ENCODE measurements around the gene FRMD4B. TPM values are rescaled to one million over a fixed set of nuclear protein-coding genes. Genes with fewer than 3 reads are reported as not detected.

Gene FRMD4B
- total RNA-seq, 2 experiments from 2014 or later: not detected

- TF ChIP-seq EZH2phosphoT487 (IDR thresholded peaks at IDR 0.05; ENCODE audit: borderline replicate concordance, low read depth, low read length) (no peak), CTCF (conservative IDR thresholded peaks at IDR 0.05; ENCODE audit: low read length) (no peak)
- H3K36me3 ChIP-seq (ENCODE audit: insufficient read depth, low read length): no peaks in the 10 kb centered on the region
- CTCF ChIA-PET (ENCODE audit: unreplicated experiment): no interaction called here
- no peaks in the 10 kb centered on the region for H3K9me2 ChIP-seq (ENCODE audit: insufficient read depth, low read length)
- intact Hi-C loops (cut with micrococcal nuclease; ENCODE audit: unreplicated experiment): no loop called here
- DNase-seq (ENCODE audit: low spot score): no peak
- no peak overlapping the region for H3K4me2 ChIP-seq (ENCODE audit: low read length)
- BruUV-seq (replicated peaks): no TSS peak
- H3K4me1 ChIP-seq (ENCODE audit: insufficient read depth, low read length, poor library complexity, severe bottlenecking): no peaks in the 10 kb centered on the region
- H2AFZ ChIP-seq (ENCODE audit: low read length): no peak overlapping the region
- H4K20me1 ChIP-seq (ENCODE audit: insufficient read depth, low read length): no peaks in the 10 kb centered on the region
- no peak overlapping the region for H3K4me3 ChIP-seq (ENCODE audit: low read depth, low read length, poor library complexity, severe bottlenecking)
- no peak overlapping the region for H3K27ac ChIP-seq (ENCODE audit: low read depth, low read length, poor library complexity, severe bottlenecking)
- no peaks in the 10 kb centered on the region for H3K9me3 ChIP-seq (ENCODE audit: low read length)
- POLR2A ChIA-PET: no interaction called here
- no peaks in the 10 kb centered on the region for H3K79me2 ChIP-seq (ENCODE audit: insufficient read depth, low read depth, low read length)
Measured at GRCh38 chr3:69360690-69361089, 25.2 kb downstream of the FRMD4B start.

GRCh38 chr3:69359916-69360315, 26.0 kb downstream of the FRMD4B start:
- H2AFZ ChIP-seq (ENCODE audit: low read length): no peak overlapping the region
- CTCF ChIA-PET (ENCODE audit: unreplicated experiment): no interaction called here
- H4K20me1 ChIP-seq (ENCODE audit: insufficient read depth, low read length): no peaks in the 10 kb centered on the region
- no peaks in the 10 kb centered on the region for H3K9me2 ChIP-seq (ENCODE audit: insufficient read depth, low read length)
- BruUV-seq (replicated peaks): no TSS peak
- no peaks in the 10 kb centered on the region for H3K79me2 ChIP-seq (ENCODE audit: insufficient read depth, low read depth, low read length)
- H3K36me3 ChIP-seq (ENCODE audit: insufficient read depth, low read length): no peaks in the 10 kb centered on the region
- no peaks in the 10 kb centered on the region for H3K9me3 ChIP-seq (ENCODE audit: low read length)
- intact Hi-C loops (cut with micrococcal nuclease; ENCODE audit: unreplicated experiment): no loop called here
- no peak overlapping the region for H3K4me2 ChIP-seq (ENCODE audit: low read length)
- no peak for DNase-seq (ENCODE audit: low spot score)
- H3K4me1 ChIP-seq (ENCODE audit: insufficient read depth, low read length, poor library complexity, severe bottlenecking): no peaks in the 10 kb centered on the region
- H3K4me3 ChIP-seq (ENCODE audit: low read depth, low read length, poor library complexity, severe bottlenecking): no peak overlapping the region
- no peak overlapping the region for H3K27ac ChIP-seq (ENCODE audit: low read depth, low read length, poor library complexity, severe bottlenecking)
- TF ChIP-seq CTCF (conservative IDR thresholded peaks at IDR 0.05; ENCODE audit: low read length): no peak
- TF ChIP-seq EZH2phosphoT487 (IDR thresholded peaks at IDR 0.05; ENCODE audit: borderline replicate concordance, low read depth, low read length): no peak
- POLR2A ChIA-PET: no interaction called here

- H3K79me2 ChIP-seq (ENCODE audit: insufficient read depth, low read depth, low read length): no peaks in the 10 kb centered on the region
- ChIA-PET POLR2A (no interaction called here), CTCF (ENCODE audit: unreplicated experiment) (no interaction called here)
- intact Hi-C loops (cut with micrococcal nuclease; ENCODE audit: unreplicated experiment): no loop called here
- no peak overlapping the region for H3K27ac ChIP-seq (ENCODE audit: low read depth, low read length, poor library complexity, severe bottlenecking)
- no peak overlapping the region for H2AFZ ChIP-seq (ENCODE audit: low read length)
- no peaks in the 10 kb centered on the region for H4K20me1 ChIP-seq (ENCODE audit: insufficient read depth, low read length)
- no peaks in the 10 kb centered on the region for H3K4me1 ChIP-seq (ENCODE audit: insufficient read depth, low read length, poor library complexity, severe bottlenecking)
- H3K9me2 ChIP-seq (ENCODE audit: insufficient read depth, low read length): no peaks in the 10 kb centered on the region
- no TSS peak for BruUV-seq (replicated peaks)
- TF ChIP-seq EZH2phosphoT487 (IDR thresholded peaks at IDR 0.05; ENCODE audit: borderline replicate concordance, low read depth, low read length): no peak
- no peak for TF ChIP-seq CTCF (conservative IDR thresholded peaks at IDR 0.05; ENCODE audit: low read length)
- H3K9me3 ChIP-seq (ENCODE audit: low read length): no peaks in the 10 kb centered on the region
- no peak for DNase-seq (ENCODE audit: low spot score)
- no peak overlapping the region for H3K4me2 ChIP-seq (ENCODE audit: low read length)
- no peaks in the 10 kb centered on the region for H3K36me3 ChIP-seq (ENCODE audit: insufficient read depth, low read length)
- no peak overlapping the region for H3K4me3 ChIP-seq (ENCODE audit: low read depth, low read length, poor library complexity, severe bottlenecking)
Measured at GRCh38 chr3:69359339-69359893, 26.5 kb downstream of the FRMD4B start.

Measured in OCI-LY7 (cell line).